Right cardiac atrium (tissue), 5 donors: Measurements from ENCODE around the gene UCN2. TPM values are rescaled to one million over a fixed set of nuclear protein-coding genes. Genes with fewer than 3 reads are reported as not detected.
"Not testable (repeated sequence)": the region's sequence is repeated elsewhere in the genome, so short reads cannot be mapped to it uniquely, and the experiment has no call there.

Source experiments
- ATAC-seq, 2 donors: fragments of 200-7000 bp; cut with Tn5 transposase; one replicate each; pipeline versions ENCODE4 v1.8.0 to v1.9.1; 2020; ENCODE audit warnings: moderate library complexity in 2 of 2, mild to moderate bottlenecking in 1 of 2
- DNase-seq, 3 donors: peaks; one replicate each; pipeline ENCODE4 v3.0.0-alpha.2; 2020
- H3K27ac ChIP-seq: one replicate; pipeline ENCODE4 v1.5.1; 2013; ENCODE audit warnings: mild to moderate bottlenecking, low read length, control low read depth, moderate library complexity
- H3K27me3 ChIP-seq: one replicate; pipeline ENCODE4 v1.6.1; 2013; ENCODE audit not compliant: control insufficient read depth, insufficient read depth
- H3K4me1 ChIP-seq: one replicate; pipeline ENCODE4 v1.6.1; 2013; ENCODE audit warnings: low read length; ENCODE audit not compliant: control insufficient read depth, insufficient read depth
- H3K4me3 ChIP-seq: one replicate; pipeline ENCODE4 v1.5.1; 2013; ENCODE audit warnings: low read length, control low read depth
- H3K9me3 ChIP-seq: one replicate; pipeline ENCODE4 v1.6.1; 2013; ENCODE audit warnings: low read length; ENCODE audit not compliant: control insufficient read depth
- WGBS: extraction: QIAGEN DNeasy Blood & Tissue Kit; methylation state at CpG from one replicate; pipeline ENCODE4 v1.1.7; 2013; 5-methylcytosine and 5-hydroxymethylcytosine counted together
- intact Hi-C, 4 donors: fragments of 100-400 bp; cut with DNase I; formaldehyde crosslinking; loops; one replicate each; pipeline versions ENCODE4 v1.11.0 to v1.14.0; 2022 to 2023
- polyA plus RNA-seq: library from polyadenylated mRNA; stranded (reverse); fragments of 200-250 nt; gene quantifications from one replicate; pipeline ENCODE4 v1.2.3, GENCODE V29; 2013
- total RNA-seq, 4 donors: library from RNA; stranded (reverse); fragmentation: NEBNext Ultra II Directional; extraction: Animal tissue kit (Norgen Biotek cat#: 25700); gene quantifications; one replicate each; pipeline ENCODE4 v1.2.1, GENCODE V29; 2021
- donor health status: healthy with polysubstance abuse.
- donor health status: DM: no; HTN: yes; CAD: no.
- donor health status: DM: no; HTN: no; CAD: no.
- donor health status: DM: no; HTN: yes; CAD: no; lungs with severe emphysema.
- donor health status: DM: yes; HTN: yes; CAD: no.

The UCN2 gene
- total and polyA plus RNA-seq, 5 donors: 0.16 TPM; not detected in 4

DNA sequence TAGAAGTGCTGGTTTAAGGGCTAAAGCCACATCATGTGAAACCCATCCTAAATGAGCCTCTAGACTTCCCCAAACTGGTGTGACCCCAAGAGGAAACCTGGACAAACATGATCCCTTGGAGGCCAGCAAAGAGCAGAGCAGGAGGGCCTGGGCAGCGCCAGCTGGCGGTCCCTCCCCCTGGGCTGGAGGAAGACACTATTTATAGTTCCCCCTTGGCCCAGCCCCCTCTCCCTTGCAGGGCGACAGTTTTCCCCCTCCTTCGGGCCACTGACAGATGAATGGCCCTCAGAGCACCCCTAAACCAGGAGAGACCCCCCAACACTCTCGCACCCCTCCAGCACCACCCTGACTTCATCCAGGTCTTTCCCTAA, 2.9 kb downstream of the UCN2 start:
- peaks cover 2% of the 10 kb centered on the region for H3K4me1 ChIP-seq
- 3% methylated on average over 5 of the region's 5 CpGs for WGBS
- DNase-seq (peak in 2 of 3 donors; percentile 72 to 81), ATAC-seq (no peak)
- peak overlapping the region; percentile 18 for H3K4me3 ChIP-seq
- no peaks in the 10 kb centered on the region for H3K9me3 ChIP-seq
- H3K27ac ChIP-seq: peak overlapping the region; percentile 38
- H3K27me3 ChIP-seq: no peaks in the 10 kb centered on the region
- intact Hi-C loops: no loop called here

DNA sequence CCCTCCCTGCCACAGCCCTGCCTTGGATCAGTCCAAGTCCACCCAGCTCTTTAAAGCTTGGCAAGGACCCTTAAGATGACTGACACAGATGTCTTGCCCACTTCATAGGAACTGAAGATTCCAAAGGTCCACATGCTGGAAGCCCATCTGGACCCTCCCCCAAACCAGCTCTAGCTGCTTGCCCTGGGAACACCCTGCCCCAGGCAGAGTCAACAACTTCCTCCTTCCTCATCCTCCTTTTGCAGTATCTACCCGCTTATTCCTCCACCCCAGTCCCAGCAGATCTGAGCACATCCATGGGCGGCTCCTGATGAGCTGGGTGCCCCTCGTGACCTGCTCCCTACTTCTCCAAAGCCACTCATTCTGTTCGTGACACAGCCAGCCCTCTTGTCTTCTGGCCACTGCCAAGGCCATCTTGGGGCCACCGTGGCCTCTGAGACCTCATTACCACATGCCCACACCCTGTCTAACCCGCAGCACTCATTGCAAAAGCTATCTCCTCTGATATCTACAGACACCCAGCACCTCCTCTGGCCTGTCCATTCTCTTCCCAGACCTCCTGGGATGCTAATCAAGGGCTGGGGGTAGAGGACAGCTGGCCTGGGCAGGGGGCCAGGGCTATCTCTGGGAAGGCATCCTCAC, 5.0 kb downstream of the UCN2 start:
- Histone ChIP-seq H3K9me3 (no peaks in the 10 kb centered on the region), H3K4me1 (peaks cover 2% of the 10 kb centered on the region), H3K4me3 (no peak overlapping the region), H3K27me3 (no peaks in the 10 kb centered on the region), H3K27ac (peak overlapping the region; percentile 1)
- WGBS: 62% methylated on average over 6 of the region's 6 CpGs
- intact Hi-C loops: no loop called here
- ATAC-seq (no peak), DNase-seq (peak; percentile 66 to 82 (median 80))

DNA sequence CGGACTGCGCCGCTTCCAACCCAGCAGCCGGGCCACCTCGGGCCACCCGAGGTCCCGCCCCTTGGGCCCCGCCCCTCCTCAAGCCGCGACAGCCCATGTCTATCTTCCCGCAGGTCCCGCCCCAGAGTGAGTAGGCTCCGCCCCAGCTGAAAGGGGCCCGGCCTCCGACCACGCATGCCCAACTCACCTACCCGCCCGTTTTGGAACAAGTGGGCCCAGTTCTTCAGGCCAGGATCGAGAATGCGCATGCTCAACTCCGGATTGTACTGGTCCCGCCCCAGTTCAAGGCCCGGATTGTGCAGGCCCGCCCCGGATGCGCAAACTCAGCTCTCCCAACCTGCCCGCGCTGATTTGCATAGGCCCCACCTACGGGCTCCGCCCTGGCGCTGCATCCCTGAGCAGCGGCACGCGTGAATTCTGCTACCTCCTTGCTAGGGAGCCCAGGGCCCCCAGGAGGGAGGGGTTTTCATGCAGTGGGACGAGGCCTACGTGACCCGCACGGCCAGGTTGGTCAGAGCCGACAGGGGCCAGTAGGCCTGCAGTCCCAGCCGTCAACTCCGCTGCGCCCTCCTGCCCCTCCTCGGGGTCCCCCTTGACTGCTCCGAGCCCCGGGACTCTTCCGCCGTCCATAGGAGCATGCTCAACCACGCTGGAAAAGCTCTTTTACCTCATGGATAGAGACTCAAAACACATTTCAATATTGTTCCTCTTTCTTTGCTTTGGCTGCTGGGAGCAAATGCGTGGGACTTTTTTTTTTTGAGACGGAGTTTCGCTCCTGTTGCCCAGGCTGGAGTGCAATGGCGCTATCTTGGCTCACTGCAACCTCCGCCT, 6.6 kb downstream of the UCN2 start, which contains the start of gene PFKFB4:
Gene PFKFB4 (minus strand): TSS at position 8 of the 831 bp plus-strand sequence. CDS start 26 bp downstream, outside the sequence.
- no peaks in the 10 kb centered on the region for H3K9me3 ChIP-seq
- DNase-seq (peak; percentile 99 to 100 (median 99)), ATAC-seq (peak; percentile 94 to 95)
- H3K4me3 ChIP-seq: peak within 1 kb of the TSS; percentile 53
- peaks cover 2% of the 10 kb centered on the region for H3K4me1 ChIP-seq
- no peak within 1 kb of the TSS for H3K27ac ChIP-seq
- 1% methylated on average over 53 of the region's 53 CpGs for WGBS
- H3K27me3 ChIP-seq: no peaks in the 10 kb centered on the region
- intact Hi-C loops: no loop called here

DNA sequence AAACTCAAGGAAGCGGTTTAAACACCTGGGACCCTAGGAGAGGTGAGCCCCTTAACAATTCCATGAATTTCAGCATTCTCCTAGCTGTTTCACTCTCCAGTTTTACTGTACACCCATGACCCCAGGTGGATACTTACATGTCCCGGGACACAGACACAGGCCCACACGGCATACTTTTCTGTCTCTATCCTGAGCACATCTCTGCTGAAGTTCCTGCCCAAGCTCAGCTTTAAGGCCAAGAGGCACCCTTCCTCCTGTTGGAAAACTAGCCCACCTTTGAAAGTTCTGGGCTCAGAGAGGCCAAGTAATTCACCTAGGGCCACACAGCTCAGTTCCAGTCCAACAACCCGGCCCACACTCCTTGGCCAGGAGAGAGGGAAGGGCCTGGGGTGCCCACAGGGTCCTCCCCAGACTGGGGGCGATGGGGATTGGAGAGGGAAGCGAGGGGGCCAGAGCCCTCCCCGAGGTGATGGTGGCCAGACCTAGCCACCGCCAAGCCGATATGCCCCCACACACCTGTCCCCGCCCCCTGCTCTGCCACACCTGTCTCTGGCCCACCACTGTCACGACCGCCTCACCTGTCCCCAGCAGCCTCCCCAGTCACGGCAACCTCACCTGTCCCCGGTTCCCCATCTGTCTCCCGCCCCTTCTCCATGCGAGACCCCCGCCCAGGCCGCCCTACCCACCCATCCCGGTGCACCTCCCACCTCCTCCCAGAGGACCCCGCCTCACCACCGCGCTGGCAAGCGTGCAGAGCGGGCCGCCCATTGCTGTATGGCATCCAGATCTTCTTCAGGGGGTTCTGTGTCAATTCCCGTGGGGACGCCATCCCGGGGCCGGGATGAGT, 7.4 kb downstream of the UCN2 start:
- ATAC-seq (no peak), DNase-seq (no peak)
- intact Hi-C loops: no loop called here
- peak overlapping the region; percentile 53 for H3K4me3 ChIP-seq
- 18% methylated on average over 29 of the region's 29 CpGs for WGBS
- H3K27me3 ChIP-seq: no peaks in the 10 kb centered on the region
- H3K4me1 ChIP-seq: peaks cover 2% of the 10 kb centered on the region
- no peaks in the 10 kb centered on the region for H3K9me3 ChIP-seq
- H3K27ac ChIP-seq: no peak overlapping the region

DNA sequence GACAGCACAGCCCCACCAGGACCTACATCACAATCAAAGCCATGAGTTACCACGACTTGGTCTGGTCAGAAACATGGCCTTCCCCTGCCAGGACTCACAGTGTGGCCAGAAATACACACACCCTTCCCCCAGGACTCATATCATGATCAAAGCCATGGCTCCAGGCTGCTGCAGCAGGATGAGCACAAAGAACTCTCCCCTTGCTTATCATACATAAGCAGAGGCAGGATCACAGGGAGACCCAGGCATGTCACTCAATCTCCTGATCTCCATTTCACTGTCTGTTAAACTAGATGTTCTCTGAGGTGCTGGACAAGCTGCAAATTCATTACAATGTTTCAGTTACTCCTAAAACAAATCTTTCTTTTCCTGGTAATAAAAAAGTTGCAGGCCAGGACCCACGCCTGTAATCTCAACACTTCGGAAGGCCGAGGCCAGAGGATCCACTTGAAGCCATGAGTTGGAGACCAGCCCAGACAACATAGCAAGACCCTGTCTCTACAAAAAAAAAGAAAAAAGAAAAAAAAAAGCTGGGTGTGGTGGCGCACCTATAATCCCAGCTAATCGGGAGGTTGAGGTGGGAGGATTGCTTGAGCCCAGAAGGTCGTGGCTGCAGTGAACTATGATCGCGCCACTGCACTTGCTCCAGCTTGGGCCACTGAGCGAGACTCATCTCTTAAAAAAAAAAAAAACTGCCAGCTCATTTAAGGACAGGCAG, 8.2 kb downstream of the UCN2 start:
- H3K27me3 ChIP-seq: no peaks in the 10 kb centered on the region
- H3K27ac ChIP-seq: no peak overlapping the region
- peaks cover 2% of the 10 kb centered on the region for H3K4me1 ChIP-seq
- no peak overlapping the region for H3K4me3 ChIP-seq
- ATAC-seq (no peak), DNase-seq (peak in 2 of 3 donors; percentile 17 to 35)
- intact Hi-C loops: no loop called here
- WGBS: 87% methylated on average over 10 of the region's 10 CpGs
- no peaks in the 10 kb centered on the region for H3K9me3 ChIP-seq

DNA sequence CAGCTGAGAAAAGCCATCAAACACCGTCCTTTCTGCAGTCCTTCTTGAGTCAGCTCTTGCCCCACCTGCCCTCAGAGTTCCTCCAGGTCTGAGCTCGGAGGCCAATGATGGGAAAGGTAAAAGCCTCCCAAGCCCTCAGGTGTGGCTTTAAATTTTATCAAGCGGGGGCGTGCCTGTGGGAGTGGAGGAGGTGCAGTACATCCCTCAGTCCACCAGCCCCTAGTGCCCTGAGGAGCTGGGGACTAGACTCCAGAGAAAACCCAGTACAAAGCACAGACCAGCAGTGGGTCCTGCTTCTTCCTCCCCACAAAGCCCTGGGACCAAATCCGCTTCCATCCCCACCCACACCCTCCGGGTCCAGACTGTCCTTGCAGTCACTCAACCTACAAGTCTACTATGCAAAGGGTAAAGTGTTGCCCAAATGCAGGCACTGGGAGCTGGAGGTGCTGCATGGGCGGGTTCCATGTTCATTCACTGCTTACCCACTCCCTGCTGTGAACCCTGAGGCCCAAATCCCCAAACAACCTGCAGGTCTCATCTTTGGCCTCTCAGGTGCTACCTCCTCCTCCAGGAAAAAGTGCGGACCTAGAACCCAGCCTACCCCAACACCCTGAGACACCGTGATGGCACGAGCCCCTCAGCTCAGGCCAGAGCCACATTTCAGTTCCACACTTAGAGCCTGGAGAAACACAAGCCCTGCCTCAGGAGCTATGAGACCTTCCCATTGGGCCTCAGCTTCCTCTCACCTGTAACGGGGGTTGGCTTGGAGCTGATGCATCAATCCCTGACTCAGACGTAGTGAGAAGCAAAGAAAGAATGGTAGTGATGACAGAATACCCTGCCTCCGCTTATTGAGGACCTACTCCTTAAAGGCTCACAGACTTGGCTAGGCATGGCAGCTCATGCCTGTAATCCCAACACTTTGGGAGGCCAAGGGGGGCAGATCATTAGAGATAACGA, 9.4 kb downstream of the UCN2 start:
- WGBS: 85% methylated on average over 14 of the region's 14 CpGs
- DNase-seq (peak in 2 of 3 donors; percentile 22 to 50), ATAC-seq (no peak)
- H3K27me3 ChIP-seq: no peaks in the 10 kb centered on the region
- H3K4me3 ChIP-seq: no peak overlapping the region
- H3K4me1 ChIP-seq: no peaks in the 10 kb centered on the region
- no peaks in the 10 kb centered on the region for H3K9me3 ChIP-seq
- no peak overlapping the region for H3K27ac ChIP-seq
- intact Hi-C loops: no loop called here

DNA sequence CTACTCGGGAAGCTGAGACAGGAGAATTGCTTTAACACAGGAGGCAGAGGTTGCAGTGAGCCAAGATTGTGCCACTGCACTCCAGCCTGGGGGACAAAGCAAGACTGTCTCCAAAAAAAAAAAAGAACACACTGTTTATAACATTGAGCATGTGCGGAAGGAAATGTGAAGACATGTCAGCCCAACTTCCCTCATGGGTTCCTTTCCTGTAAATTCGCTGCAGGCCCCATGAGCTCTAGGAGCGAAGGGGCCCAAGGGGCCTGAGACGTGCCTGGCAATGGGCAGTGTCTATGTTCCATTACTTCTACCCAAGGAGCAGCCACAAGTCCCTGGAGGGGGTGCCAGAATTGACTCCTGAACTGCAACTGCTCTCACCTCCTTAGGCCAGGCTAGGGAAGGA, 10.2 kb downstream of the UCN2 start:
- no peak overlapping the region for H3K4me3 ChIP-seq
- no peak for ATAC-seq
- intact Hi-C loops: no loop called here
- WGBS: 82% methylated on average over 5 of the region's 5 CpGs
- peak in 2 of 3 donors; percentile 9 to 10 for DNase-seq
- H3K27ac ChIP-seq: no peak overlapping the region
- no peaks in the 10 kb centered on the region for H3K27me3 ChIP-seq
- H3K9me3 ChIP-seq: no peaks in the 10 kb centered on the region
- H3K4me1 ChIP-seq: no peaks in the 10 kb centered on the region

DNA sequence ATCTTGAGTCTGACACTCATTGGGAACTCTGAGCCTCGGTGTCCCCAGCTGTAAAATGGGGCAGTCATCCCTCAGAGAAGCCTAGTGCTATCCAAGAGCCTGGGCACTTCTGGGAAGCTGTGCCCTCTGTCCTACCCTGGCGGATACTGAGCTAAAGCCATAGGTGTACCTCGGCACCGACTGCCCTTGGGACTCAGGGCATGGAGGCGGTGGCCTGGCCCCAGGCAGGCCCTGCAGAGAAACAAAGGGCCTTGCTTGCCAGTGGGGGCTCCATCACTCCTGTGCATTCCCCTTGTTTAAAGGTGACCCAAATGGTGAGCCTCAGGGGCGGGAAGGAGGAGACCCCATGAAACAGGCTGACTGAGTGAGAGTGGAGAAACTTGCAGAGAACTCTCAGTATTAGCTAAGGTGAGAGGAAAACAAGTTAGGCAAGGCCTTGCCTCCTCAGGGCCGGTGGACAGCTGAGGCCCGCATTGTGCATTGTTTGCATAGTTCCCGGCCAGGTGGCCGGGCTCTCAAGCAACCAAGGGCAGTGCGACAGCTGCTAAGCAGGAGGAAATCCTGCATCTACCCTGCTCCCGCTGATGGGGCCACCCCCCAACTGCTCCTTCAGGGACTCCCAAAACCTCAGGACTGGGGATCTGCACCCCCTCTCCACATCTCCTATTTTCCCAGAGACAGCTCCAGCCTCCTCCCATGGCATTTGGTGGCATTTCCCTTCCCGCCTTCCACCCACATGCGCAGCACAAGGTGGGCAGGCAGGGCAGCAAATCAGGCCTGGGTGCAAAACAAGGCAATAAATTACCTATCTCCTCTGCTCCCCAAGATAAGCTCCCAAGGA, 11.2 kb downstream of the UCN2 start:
- H3K4me3 ChIP-seq: no peak overlapping the region
- no peaks in the 10 kb centered on the region for H3K27me3 ChIP-seq
- ATAC-seq (no peak), DNase-seq (peak in 2 of 3 donors; percentile 13 to 36)
- 87% methylated on average over 14 of the region's 14 CpGs for WGBS
- H3K4me1 ChIP-seq: no peaks in the 10 kb centered on the region
- intact Hi-C loops: no loop called here
- no peaks in the 10 kb centered on the region for H3K9me3 ChIP-seq
- H3K27ac ChIP-seq: no peak overlapping the region

DNA sequence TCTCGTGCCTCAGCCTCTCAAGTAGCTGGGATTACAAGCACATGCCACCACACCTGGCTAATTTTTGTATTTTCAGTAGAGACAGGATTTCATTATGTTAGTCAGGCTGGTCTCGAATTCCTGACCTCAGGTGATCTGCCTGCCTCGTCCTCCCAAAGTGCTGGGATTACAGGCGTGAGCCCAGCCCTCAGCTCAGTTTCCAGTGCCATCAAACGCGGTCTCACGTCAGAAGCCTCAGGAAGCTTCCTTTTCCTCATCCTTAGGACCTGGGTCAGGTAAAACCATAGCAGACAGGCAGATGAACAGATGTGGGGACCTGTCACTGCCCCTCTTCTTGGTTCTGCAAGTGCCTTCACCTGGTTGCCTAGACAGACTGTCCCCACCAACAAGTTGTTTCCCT, 11.9 kb downstream of the UCN2 start:
- intact Hi-C loops, H3K27me3 ChIP-seq, ATAC-seq, H3K27ac ChIP-seq, H3K4me3 ChIP-seq, H3K9me3 ChIP-seq, H3K4me1 ChIP-seq: not testable (repeated sequence)
- DNase-seq: peak in 1 of 3 donors; percentile 6
- 90% methylated on average over 7 of the region's 7 CpGs for WGBS
